Ovary (tissue), 9 donors: Measurements from ENCODE around the gene CPNE6. TPM values are rescaled to one million over a fixed set of nuclear protein-coding genes. Genes with fewer than 3 reads are reported as not detected.
"Not testable (repeated sequence)": the region's sequence is repeated elsewhere in the genome, so short reads cannot be mapped to it uniquely, and the experiment has no call there.

Experiments used
- DNase-seq, 5 donors: peaks; one replicate each; pipeline ENCODE4 v3.0.0-alpha.2; 2019 to 2020
- H3K27ac ChIP-seq, 2 donors: fragments of 200-600 bp; one replicate each; pipeline versions ENCODE4 v1.5.1 to v1.8.0; 2019 to 2022
- H3K27me3 ChIP-seq: fragments of 200-600 bp; one replicate; pipeline ENCODE4 v1.8.0; 2022
- H3K36me3 ChIP-seq: fragments of 200-600 bp; sonication (generic); one replicate; pipeline ENCODE4 v1.5.1; 2019
- H3K4me1 ChIP-seq: one replicate; pipeline ENCODE4 v1.8.1; 2013; ENCODE audit warnings: mild to moderate bottlenecking, moderate library complexity; ENCODE audit not compliant: insufficient read depth
- H3K4me3 ChIP-seq: fragments of 200-600 bp; sonication (generic); one replicate; pipeline ENCODE4 v1.5.1; 2017
- H3K9me3 ChIP-seq, 2 donors: fragments of 200-600 bp in 1 of 2; sonication (generic) in 1 of 2; one replicate each; pipeline versions ENCODE4 v1.5.1 to v1.8.1; 2013 to 2019; ENCODE audit warnings: mild to moderate bottlenecking in 1 of 2, moderate library complexity in 1 of 2
- EP300 ChIP-seq: sonication (generic); formaldehyde crosslinking; IDR thresholded peaks from one replicate; pipeline ENCODE4 v1.6.1; 2017; ENCODE audit warnings: antibody characterized with exemption
- POLR2A ChIP-seq: fragments of 450-650 bp; IDR thresholded peaks from one replicate; pipeline ENCODE4 v1.6.1; 2017; ENCODE audit warnings: antibody characterized with exemption, mild to moderate bottlenecking, moderate library complexity
- WGBS, 3 donors: extraction: QIAGEN DNeasy Blood & Tissue Kit in 1 of 3; methylation state at CpG; one replicate each; pipeline versions ENCODE4 v1.1.5 to v1.1.7; 2013 to 2017; 5-methylcytosine and 5-hydroxymethylcytosine counted together
- intact Hi-C, 4 donors: fragments of 100-400 bp; cut with DNase I; formaldehyde crosslinking; loops; one replicate each; pipeline versions ENCODE4 v1.11.0 to v1.15.1; 2022 to 2023
- polyA plus RNA-seq, 2 donors: library from polyadenylated mRNA; stranded (reverse); fragments of 200-250 nt in 1 of 2; fragments of 350-450 nt in 1 of 2; fragmentation: Illumina TruSeq in 1 of 2; extraction: RNeasy Lipid Tissue Mini Kit (QIAGEN cat#74804) in 1 of 2; gene quantifications; one replicate each; pipeline ENCODE4 v1.2.3, GENCODE V29; 2013 to 2014
- total RNA-seq, 7 donors: library from RNA; depleted of rRNA in 2 of 7; stranded (reverse); fragments of >200 nt in 2 of 7; fragmentation: NEBNext Ultra II Directional in 3 of 7; extraction: Animal tissue kit (Norgen Biotek cat#: 25700) in 3 of 7; gene quantifications; one replicate each; pipeline versions ENCODE4 v1.1.0 to v1.2.4, GENCODE V29; 2016 to 2023
- TF ChIP-seq, protein P1 (sequence below), 3 donors: fragments of 450-650 bp in 2 of 3; fragments of 200-600 bp in 1 of 3; IDR thresholded peaks; one replicate each; pipeline versions ENCODE4 v1.5.1 to v1.8.0; 2016 to 2022; ENCODE audit warnings: antibody characterized with exemption in 3 of 3, mild to moderate bottlenecking in 1 of 3
- donor health status: DM: no; HTN: no; CAD: no; lungs with moderate emphysema.
- donor health status: DM: no; HTN: no; CAD: no.
- donor health status: Bipolar disorder and iron deficiency.
- donor health status: DM: yes; HTN: yes; CAD: no.
- donor health status: DM: no; HTN: no; CAD: no.
- donor health status: DM: yes; HTN: yes; CAD: no.

CPNE6 gene
- total and polyA plus RNA-seq, 9 donors, result 0.08 to 0.71 (median 0.55) TPM; not detected in 6

DNA sequence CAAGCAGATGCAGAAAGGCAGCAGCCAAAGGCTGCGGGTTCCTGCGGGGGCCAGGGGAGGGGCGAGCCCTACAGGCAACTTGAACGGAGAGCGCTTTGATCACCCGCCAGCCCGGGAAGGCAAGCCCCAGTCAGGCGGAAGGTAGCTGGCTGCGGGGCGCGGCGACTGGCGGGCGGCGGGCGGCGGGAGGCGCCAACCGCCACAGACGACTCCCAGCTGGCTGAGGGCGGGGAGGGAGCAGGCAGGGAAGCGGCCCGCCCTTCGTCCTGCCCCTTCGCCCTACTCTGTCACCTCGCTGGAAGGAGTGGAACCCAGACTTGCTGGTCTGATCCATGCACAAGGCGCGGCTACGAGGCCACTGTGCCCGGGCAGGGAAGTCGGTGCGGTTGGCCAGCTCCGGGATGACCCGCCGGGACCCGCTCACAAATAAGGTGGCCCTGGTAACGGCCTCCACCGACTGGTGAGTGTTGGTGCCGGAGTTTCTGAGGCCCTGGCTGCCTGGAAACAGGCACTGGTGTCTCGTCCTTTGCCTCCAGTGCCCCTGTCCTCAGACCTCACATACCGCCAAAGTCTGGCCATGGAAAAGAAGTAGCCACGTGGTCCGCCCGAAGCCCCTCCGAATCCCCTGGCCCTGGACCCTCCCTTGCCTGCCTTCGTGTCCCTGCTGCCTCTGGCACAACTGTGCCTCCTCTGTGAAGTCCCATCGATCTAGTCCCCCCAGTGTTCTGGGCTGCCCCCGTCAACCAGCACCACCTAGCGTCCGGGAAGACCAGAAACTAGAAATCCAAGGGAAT is 35.0 kb upstream of the CPNE6 start:
- DNase-seq, result peak; percentile 77 to 86 (median 80)
- Histone ChIP-seq H3K9me3 (no peaks in the 10 kb centered on the region), H3K36me3 (no peaks in the 10 kb centered on the region), H3K27ac (peak overlapping the region; percentile 57 to 85), H3K4me1 (no peaks in the 10 kb centered on the region), H3K4me3 (peak overlapping the region; percentile 56), H3K27me3 (no peaks in the 10 kb centered on the region)
- TF ChIP-seq POLR2A (peak; percentile 39), EP300 (no peak)
- TF ChIP-seq, protein P1, sequence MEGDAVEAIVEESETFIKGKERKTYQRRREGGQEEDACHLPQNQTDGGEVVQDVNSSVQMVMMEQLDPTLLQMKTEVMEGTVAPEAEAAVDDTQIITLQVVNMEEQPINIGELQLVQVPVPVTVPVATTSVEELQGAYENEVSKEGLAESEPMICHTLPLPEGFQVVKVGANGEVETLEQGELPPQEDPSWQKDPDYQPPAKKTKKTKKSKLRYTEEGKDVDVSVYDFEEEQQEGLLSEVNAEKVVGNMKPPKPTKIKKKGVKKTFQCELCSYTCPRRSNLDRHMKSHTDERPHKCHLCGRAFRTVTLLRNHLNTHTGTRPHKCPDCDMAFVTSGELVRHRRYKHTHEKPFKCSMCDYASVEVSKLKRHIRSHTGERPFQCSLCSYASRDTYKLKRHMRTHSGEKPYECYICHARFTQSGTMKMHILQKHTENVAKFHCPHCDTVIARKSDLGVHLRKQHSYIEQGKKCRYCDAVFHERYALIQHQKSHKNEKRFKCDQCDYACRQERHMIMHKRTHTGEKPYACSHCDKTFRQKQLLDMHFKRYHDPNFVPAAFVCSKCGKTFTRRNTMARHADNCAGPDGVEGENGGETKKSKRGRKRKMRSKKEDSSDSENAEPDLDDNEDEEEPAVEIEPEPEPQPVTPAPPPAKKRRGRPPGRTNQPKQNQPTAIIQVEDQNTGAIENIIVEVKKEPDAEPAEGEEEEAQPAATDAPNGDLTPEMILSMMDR (IDR thresholded peaks at IDR 0.05), result peak; percentile 62 to 69 (median 64)
- intact Hi-C loops, result no loop called here
- 0 to 1% (median 1%) methylated on average over 33 to 50 of the region's 50 CpGs for WGBS, 3 donors

DNA sequence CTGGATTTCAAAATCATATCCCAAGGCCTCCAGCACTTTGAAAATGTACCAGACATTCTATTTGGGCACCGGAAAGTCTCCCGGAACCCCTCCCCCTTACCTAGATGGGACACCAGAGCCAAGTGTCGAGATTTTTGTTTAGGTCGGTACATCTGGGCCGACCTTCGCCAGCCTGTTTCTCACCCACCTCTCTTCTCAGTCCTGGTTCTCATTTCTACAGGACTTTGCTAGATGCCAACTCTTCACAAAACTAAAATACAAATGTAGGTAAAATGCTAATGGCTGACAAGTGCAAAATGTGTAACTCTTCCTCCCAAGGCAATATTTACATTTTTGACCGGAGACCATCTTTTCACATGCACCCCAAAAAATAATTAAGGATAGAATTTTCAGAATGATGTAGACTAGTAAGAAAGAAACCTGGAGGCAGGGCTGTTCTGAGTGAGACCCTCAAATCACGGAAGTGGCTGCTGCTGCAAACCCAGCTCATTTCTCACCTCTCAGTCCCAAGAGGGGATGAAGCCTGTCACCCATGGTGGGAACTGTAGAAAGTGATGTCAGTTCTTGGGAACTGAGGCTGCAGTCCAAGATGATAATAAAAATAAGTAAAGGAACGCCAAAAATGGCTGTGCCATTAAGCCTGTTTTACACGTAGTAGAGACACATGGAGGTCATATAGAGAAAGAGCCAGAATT is 34.3 kb upstream of the CPNE6 start:
- intact Hi-C loops, result not testable (repeated sequence)

DNA sequence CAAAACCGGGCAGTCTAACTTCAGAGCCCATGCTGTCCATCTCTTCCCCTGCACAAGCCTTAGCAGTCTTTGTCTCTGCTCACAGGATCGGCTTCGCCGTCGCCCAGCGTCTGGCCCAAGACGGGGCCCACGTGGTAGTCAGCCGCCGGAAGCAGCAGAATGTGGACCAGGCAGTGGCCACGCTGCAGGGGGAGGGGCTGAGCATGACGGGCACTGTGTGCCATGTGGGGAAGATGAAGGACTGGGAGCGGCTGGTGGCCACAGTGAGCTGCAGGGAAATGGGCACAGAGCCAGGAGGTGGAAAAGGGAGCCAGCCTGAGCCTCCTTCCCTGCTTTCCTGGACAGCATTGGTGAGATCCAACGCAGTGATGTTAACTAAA is 33.7 kb upstream of the CPNE6 start:
- no peaks in the 10 kb centered on the region for H3K36me3 ChIP-seq
- peak in 1 of 5 donors; percentile 24 for DNase-seq
- no peaks in the 10 kb centered on the region for H3K27me3 ChIP-seq
- no peaks in the 10 kb centered on the region for H3K4me1 ChIP-seq
- H3K27ac ChIP-seq, result no peak overlapping the region
- H3K4me3 ChIP-seq, result no peak overlapping the region
- WGBS, 3 donors, result 77 to 79% (median 77%) methylated on average over 14 of the region's 14 CpGs
- no peaks in the 10 kb centered on the region for H3K9me3 ChIP-seq
- TF ChIP-seq POLR2A, result no peak
- TF ChIP-seq EP300, result no peak
- TF ChIP-seq, protein P1 (IDR thresholded peaks at IDR 0.05), result no peak
- intact Hi-C loops, result no loop called here

More for the DNA sequence above, 34.3 kb upstream of the CPNE6 start:
- WGBS, 3 donors, result 45 to 49% (median 47%) methylated on average over 10 of the region's 10 CpGs
- not testable (repeated sequence) for H3K9me3 ChIP-seq, H3K36me3 ChIP-seq, H3K4me1 ChIP-seq, DNase-seq, H3K27me3 ChIP-seq
- Histone ChIP-seq H3K4me3 (peak overlapping the region; percentile 56), H3K27ac (peak overlapping the region; percentile 57 to 85)

DNA sequence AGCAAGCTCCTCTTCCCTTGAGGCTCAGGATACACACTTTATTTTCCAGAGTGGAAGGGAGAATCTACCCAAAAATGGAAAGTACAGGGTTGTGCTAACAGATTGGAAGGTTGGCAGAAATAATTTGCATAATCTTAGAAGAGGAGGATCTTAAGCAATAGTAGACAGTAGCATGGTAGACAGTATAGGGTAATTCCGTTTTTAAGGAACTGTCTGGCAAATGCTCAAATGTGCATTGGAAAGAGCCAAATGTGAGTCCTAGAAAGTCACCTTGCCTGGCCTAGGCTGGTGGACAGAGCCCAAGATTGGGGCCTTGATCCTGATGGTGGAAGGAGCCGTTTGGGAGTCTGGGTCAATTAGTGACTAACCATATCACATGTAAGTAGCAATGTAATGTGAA is 32.7 kb upstream of the CPNE6 start:
- Histone ChIP-seq H3K27me3 (no peaks in the 10 kb centered on the region), H3K36me3 (no peaks in the 10 kb centered on the region), H3K4me3 (no peak overlapping the region), H3K9me3 (no peaks in the 10 kb centered on the region), H3K4me1 (no peaks in the 10 kb centered on the region), H3K27ac (no peak overlapping the region)
- no peak for DNase-seq
- 88 to 93% (median 89%) methylated on average over 2 of the region's 2 CpGs for WGBS, 3 donors
- TF ChIP-seq POLR2A (no peak), EP300 (no peak)
- TF ChIP-seq, protein P1 (IDR thresholded peaks at IDR 0.05), result no peak
- intact Hi-C loops, result no loop called here

DNA sequence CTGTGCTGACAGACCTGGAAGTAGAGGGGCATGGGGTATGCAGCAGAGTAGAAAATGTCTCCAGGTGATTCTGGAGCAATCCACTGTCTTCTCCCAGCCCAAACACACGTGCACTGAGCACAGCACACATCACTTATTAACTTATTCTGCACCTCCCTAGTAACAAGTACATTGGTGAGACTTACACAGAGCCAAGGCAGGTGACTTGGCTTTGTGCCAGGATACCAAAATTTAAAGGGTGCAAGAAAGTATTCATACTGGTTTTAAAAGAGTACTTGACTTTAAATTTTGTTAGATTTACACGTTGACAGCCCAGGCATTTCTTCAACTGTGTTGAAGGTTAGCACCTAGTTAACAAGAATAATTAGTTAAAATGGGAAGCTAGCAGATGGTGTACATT is 30.7 kb upstream of the CPNE6 start:
- H3K9me3 ChIP-seq, result no peaks in the 10 kb centered on the region
- 56 to 62% (median 57%) methylated on average over 2 of the region's 2 CpGs for WGBS, 3 donors
- intact Hi-C loops, result no loop called here

More for the DNA sequence above, 30.7 kb upstream of the CPNE6 start:
- Histone ChIP-seq H3K4me1 (no peaks in the 10 kb centered on the region), H3K27me3 (no peaks in the 10 kb centered on the region), H3K27ac (no peak overlapping the region), H3K4me3 (no peak overlapping the region), H3K36me3 (no peaks in the 10 kb centered on the region)
- no peak for DNase-seq
- no peak for TF ChIP-seq EP300
- TF ChIP-seq POLR2A, result no peak
